Activated T-cell treated with anti-CD3 and anti-CD28 coated beads, Interleukin-2, amount 50 U/mL, for 72 hours (primary cell): Measurements from ENCODE around the gene TMIE. TPM values are rescaled to one million over a fixed set of nuclear protein-coding genes. Genes with fewer than 3 reads are reported as not detected.

Experiments
- ATAC-seq, 2 donors: fragments of 150-1000 bp; cut with Tn5 transposase; replicated peaks in 1 of 2; 2 replicates each; pipeline ENCODE4 v1.10.0; 2021; ENCODE audit warnings: moderate library complexity in 2 of 2, mild to moderate bottlenecking in 1 of 2
- DNase-seq, 2 donors: peaks; one replicate each; pipeline ENCODE4 v3.0.0; 2021 to 2022; ENCODE audit warnings: mixed read lengths in 1 of 2
- H3K27ac Mint-ChIP-seq: one replicate; pipeline ENCODE4 v1.8.0; 2022; ENCODE audit warnings: mild to moderate bottlenecking, moderate library complexity, mixed read lengths
- H3K27me3 Mint-ChIP-seq: one replicate; pipeline ENCODE4 v1.8.0; 2022; ENCODE audit warnings: low read depth, mixed read lengths
- H3K36me3 Mint-ChIP-seq, 2 donors: one replicate each; pipeline ENCODE4 v1.8.0; 2022; ENCODE audit warnings: mixed read lengths in 2 of 2, mild to moderate bottlenecking in 1 of 2; ENCODE audit not compliant: insufficient read depth in 2 of 2
- H3K4me1 Mint-ChIP-seq: one replicate; pipeline ENCODE4 v1.8.0; 2022; ENCODE audit warnings: low read depth, mixed read lengths
- H3K4me3 Mint-ChIP-seq, 2 donors: one replicate each; pipeline ENCODE4 v1.8.0; 2022; ENCODE audit warnings: mild to moderate bottlenecking in 2 of 2, mixed read lengths in 2 of 2, moderate library complexity in 2 of 2
- H3K9me3 Mint-ChIP-seq, 2 donors: one replicate each; pipeline ENCODE4 v1.8.0; 2022; ENCODE audit warnings: mixed read lengths in 2 of 2
- total RNA-seq, 2 donors: library from RNA; stranded (reverse); gene quantifications; one replicate each; pipeline ENCODE4 v1.2.3, GENCODE V29; 2022

Gene TMIE
- total RNA-seq, 2 donors from 2014 or later: 1.2 to 1.5 TPM

GRCh38 chr3:46711305-46711704 lies 10.1 kb downstream of the TMIE start:
- no peaks in the 10 kb centered on the region for H3K27me3 Mint-ChIP-seq
- H3K9me3 Mint-ChIP-seq: no peaks in the 10 kb centered on the region
- H3K36me3 Mint-ChIP-seq: no peaks in the 10 kb centered on the region
- no peak for DNase-seq
- ATAC-seq: no peak
- no peak overlapping the region for H3K27ac Mint-ChIP-seq
- H3K4me1 Mint-ChIP-seq: no peaks in the 10 kb centered on the region
- no peak overlapping the region for H3K4me3 Mint-ChIP-seq

GRCh38 chr3:46711760-46712159 lies 10.6 kb downstream of the TMIE start:
- H3K36me3 Mint-ChIP-seq: no peaks in the 10 kb centered on the region
- ATAC-seq (no peak), DNase-seq (no peak)
- H3K27ac Mint-ChIP-seq: no peak overlapping the region
- H3K4me3 Mint-ChIP-seq: no peak overlapping the region
- H3K9me3 Mint-ChIP-seq: no peaks in the 10 kb centered on the region
- H3K27me3 Mint-ChIP-seq: no peaks in the 10 kb centered on the region
- no peaks in the 10 kb centered on the region for H3K4me1 Mint-ChIP-seq

- no peak for ATAC-seq
- no peaks in the 10 kb centered on the region for H3K4me1 Mint-ChIP-seq
- H3K27ac Mint-ChIP-seq: no peak overlapping the region
- no peak for DNase-seq
- no peaks in the 10 kb centered on the region for H3K36me3 Mint-ChIP-seq
- no peak overlapping the region for H3K4me3 Mint-ChIP-seq
- no peaks in the 10 kb centered on the region for H3K27me3 Mint-ChIP-seq
- no peaks in the 10 kb centered on the region for H3K9me3 Mint-ChIP-seq
Observed at GRCh38 chr3:46712191-46713049, 11.2 kb downstream of the TMIE start.

- DNase-seq (no peak), ATAC-seq (no peak)
- Mint-ChIP-seq H3K9me3 (no peaks in the 10 kb centered on the region), H3K4me1 (no peaks in the 10 kb centered on the region), H3K4me3 (no peak overlapping the region), H3K27me3 (no peaks in the 10 kb centered on the region), H3K27ac (no peak overlapping the region), H3K36me3 (no peaks in the 10 kb centered on the region)
Observed at GRCh38 chr3:46713050-46713897, 12.1 kb downstream of the TMIE start.

- peak in 1 of 2 donors; percentile 72 for DNase-seq
- Mint-ChIP-seq H3K4me1 (no peaks in the 10 kb centered on the region), H3K9me3 (no peaks in the 10 kb centered on the region), H3K27me3 (peaks cover 3% of the 10 kb centered on the region), H3K36me3 (no peaks in the 10 kb centered on the region), H3K4me3 (no peak overlapping the region), H3K27ac (no peak overlapping the region)
- peak; percentile 52 to 96 for ATAC-seq
Observed at GRCh38 chr3:46713898-46714552, 12.8 kb downstream of the TMIE start.

GRCh38 chr3:46714728-46715506 lies 13.7 kb downstream of the TMIE start:
- peaks cover 11% of the 10 kb centered on the region for H3K27me3 Mint-ChIP-seq
- DNase-seq: no peak
- no peaks in the 10 kb centered on the region for H3K9me3 Mint-ChIP-seq
- ATAC-seq: peak in 1 of 2 donors; percentile 16
- no peak overlapping the region for H3K4me3 Mint-ChIP-seq
- H3K27ac Mint-ChIP-seq: no peak overlapping the region
- H3K4me1 Mint-ChIP-seq: no peaks in the 10 kb centered on the region
- no peaks in the 10 kb centered on the region for H3K36me3 Mint-ChIP-seq

- Mint-ChIP-seq H3K4me3 (no peak overlapping the region), H3K27me3 (peaks cover 15% of the 10 kb centered on the region), H3K36me3 (no peaks in the 10 kb centered on the region), H3K27ac (no peak overlapping the region), H3K4me1 (no peaks in the 10 kb centered on the region), H3K9me3 (no peaks in the 10 kb centered on the region)
- DNase-seq: no peak
- no peak for ATAC-seq
Observed at GRCh38 chr3:46715507-46716175, 14.4 kb downstream of the TMIE start.

- Mint-ChIP-seq H3K27ac (peak overlapping the region; percentile 5), H3K9me3 (no peaks in the 10 kb centered on the region), H3K4me1 (no peaks in the 10 kb centered on the region), H3K4me3 (no peak overlapping the region), H3K27me3 (peaks cover 15% of the 10 kb centered on the region), H3K36me3 (no peaks in the 10 kb centered on the region)
- no peak for DNase-seq
- no peak for ATAC-seq
Observed at GRCh38 chr3:46716461-46717441, 15.6 kb downstream of the TMIE start.

- Mint-ChIP-seq H3K27me3 (peaks cover 15% of the 10 kb centered on the region), H3K27ac (no peak within 1 kb of the TSS), H3K4me3 (no peak within 1 kb of the TSS), H3K9me3 (no peaks in the 10 kb centered on the region), H3K36me3 (no peaks in the 10 kb centered on the region), H3K4me1 (no peaks in the 10 kb centered on the region)
- DNase-seq (peak; percentile 32 to 39), ATAC-seq (peak; percentile 12 to 49)
Observed at GRCh38 chr3:46717447-46718231, 16.4 kb downstream of the TMIE start, which contains the start of gene PRSS50. PRSS50 (minus strand) TSS chr3:46717869; CDS start chr3:46717824, 45 bp downstream.

- DNase-seq: no peak
Observed at GRCh38 chr3:46719044-46719565, 17.9 kb downstream of the TMIE start.

More at GRCh38 chr3:46719044-46719565, 17.9 kb downstream of the TMIE start:
- Mint-ChIP-seq H3K27me3 (peaks cover 15% of the 10 kb centered on the region), H3K4me1 (no peaks in the 10 kb centered on the region), H3K9me3 (no peaks in the 10 kb centered on the region), H3K27ac (no peak overlapping the region), H3K36me3 (no peaks in the 10 kb centered on the region), H3K4me3 (no peak overlapping the region)
- ATAC-seq: no peak
